Cardiac muscle cell (in vitro differentiated cells and primary cell): Measurements from ENCODE around the gene B4GALT6. TPM values are rescaled to one million over a fixed set of nuclear protein-coding genes. Genes with fewer than 3 reads are reported as not detected.

ENCODE experiments used
- DNase-seq, 2 donors: peaks; one replicate each; pipeline versions ENCODE4 v3.0.0 to v3.0.0-alpha.2; 2010 to 2017; ENCODE audit warnings: low read depth in 1 of 2, low spot score in 1 of 2
- H3K27ac ChIP-seq: fragments of 200-600 bp; sonication (generic); 2 replicates; pipeline ENCODE4 v1.5.1; 2016
- H3K27me3 ChIP-seq: fragments of 200-600 bp; sonication (generic); 2 replicates; pipeline ENCODE4 v1.6.0; 2016; ENCODE audit warnings: control low read depth
- H3K36me3 ChIP-seq: fragments of 200-600 bp; sonication (generic); 2 replicates; pipeline ENCODE4 v1.5.1; 2016; ENCODE audit warnings: control low read depth
- H3K4me1 ChIP-seq: fragments of 200-600 bp; sonication (generic); 2 replicates; pipeline ENCODE4 v1.8.1; 2017; ENCODE audit warnings: low read depth, mild to moderate bottlenecking, mixed run types
- H3K4me3 ChIP-seq: fragments of 200-600 bp; sonication (generic); 2 replicates; pipeline ENCODE4 v1.5.1; 2016; ENCODE audit warnings: mild to moderate bottlenecking
- H3K9me3 ChIP-seq: fragments of 200-600 bp; sonication (generic); 2 replicates; pipeline ENCODE4 v1.5.1; 2017; ENCODE audit warnings: low read depth, mild to moderate bottlenecking, control low read depth
- polyA plus RNA-seq: library from polyadenylated mRNA; unstranded; fragments of >200 nt; fragmentation: Nextera tagmentation; extraction: Ambion mirVana; gene quantifications from 2 replicates; pipeline ENCODE4 v1.2.1, GENCODE V29; 2016
- total RNA-seq: library from RNA; depleted of rRNA; stranded (reverse); fragments of >200 nt; gene quantifications from 2 replicates; pipeline ENCODE4 v1.2.3, GENCODE V29; 2016
- TF ChIP-seq, protein P1 (sequence below): IDR thresholded peaks from 2 replicates; pipeline ENCODE4 v1.5.1; 2012; ENCODE audit warnings: low read depth, mild to moderate bottlenecking, low read length

Gene B4GALT6
- total and polyA plus RNA-seq, 2 experiments from 2014 or later = 3.6 to 5.5 TPM

DNA sequence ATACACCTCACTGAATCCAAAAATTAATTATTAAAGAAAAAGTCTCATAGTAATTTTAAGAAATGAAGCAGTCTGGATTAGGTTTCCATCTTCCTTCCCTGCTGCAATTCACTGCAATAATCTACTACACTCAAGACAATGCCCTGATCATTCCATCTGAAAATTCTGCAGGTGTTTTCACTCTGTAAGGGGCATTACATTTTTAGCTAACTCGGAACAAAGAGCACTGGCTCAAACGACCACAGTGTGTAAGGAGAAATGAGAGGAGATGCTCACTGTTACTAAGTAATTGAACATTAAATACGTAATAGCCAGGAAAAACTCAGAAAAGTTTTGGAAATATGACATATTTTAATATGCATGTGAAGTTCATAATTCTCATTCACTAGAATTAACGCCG, 1.3 kb downstream of the B4GALT6 start:
- TF ChIP-seq, protein P1, sequence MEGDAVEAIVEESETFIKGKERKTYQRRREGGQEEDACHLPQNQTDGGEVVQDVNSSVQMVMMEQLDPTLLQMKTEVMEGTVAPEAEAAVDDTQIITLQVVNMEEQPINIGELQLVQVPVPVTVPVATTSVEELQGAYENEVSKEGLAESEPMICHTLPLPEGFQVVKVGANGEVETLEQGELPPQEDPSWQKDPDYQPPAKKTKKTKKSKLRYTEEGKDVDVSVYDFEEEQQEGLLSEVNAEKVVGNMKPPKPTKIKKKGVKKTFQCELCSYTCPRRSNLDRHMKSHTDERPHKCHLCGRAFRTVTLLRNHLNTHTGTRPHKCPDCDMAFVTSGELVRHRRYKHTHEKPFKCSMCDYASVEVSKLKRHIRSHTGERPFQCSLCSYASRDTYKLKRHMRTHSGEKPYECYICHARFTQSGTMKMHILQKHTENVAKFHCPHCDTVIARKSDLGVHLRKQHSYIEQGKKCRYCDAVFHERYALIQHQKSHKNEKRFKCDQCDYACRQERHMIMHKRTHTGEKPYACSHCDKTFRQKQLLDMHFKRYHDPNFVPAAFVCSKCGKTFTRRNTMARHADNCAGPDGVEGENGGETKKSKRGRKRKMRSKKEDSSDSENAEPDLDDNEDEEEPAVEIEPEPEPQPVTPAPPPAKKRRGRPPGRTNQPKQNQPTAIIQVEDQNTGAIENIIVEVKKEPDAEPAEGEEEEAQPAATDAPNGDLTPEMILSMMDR = no peak
- H3K9me3 ChIP-seq = no peaks in the 10 kb centered on the region
- no peak for DNase-seq
- H3K27ac ChIP-seq = no peak overlapping the region
- peak overlapping the region; percentile 63 for H3K4me3 ChIP-seq
- H3K27me3 ChIP-seq = no peaks in the 10 kb centered on the region
- H3K36me3 ChIP-seq = no peaks in the 10 kb centered on the region
- H3K4me1 ChIP-seq = peaks cover 17% of the 10 kb centered on the region

DNA sequence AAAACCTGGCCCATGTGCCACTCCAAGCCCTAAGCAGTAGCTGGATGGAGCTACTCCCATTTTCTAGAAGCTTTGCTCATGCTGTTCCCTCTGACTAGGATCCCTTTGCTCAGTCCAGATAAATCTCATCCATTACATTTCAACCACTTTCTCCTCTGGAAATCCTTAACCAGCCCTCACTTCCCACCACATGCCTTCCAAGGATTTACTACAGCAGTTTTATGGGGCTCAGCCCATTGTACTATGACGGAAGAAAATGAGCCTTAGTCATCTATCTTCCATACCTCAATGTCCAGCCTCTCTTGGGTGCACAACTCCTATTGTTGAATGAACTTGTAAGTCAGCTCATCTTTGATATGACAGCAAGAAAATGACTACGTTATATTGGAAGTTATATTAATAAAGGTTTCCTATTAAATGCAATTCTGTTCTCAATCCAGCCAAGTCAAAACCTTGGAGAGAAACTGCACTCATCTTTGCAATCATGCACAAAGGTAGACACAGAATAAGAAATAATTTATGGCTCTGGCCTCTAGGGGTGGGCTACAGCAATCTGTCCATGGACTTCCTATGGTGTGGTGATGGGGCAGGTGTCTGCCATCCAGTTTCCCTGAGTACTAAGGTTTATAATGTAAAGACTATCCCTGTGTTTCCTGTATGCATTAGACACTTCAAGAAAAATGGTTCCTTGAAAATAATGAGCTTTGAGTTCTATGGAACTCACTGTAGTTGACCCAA, 3.4 kb downstream of the B4GALT6 start:
- TF ChIP-seq, protein P1 = peak; percentile 35
- no peak overlapping the region for H3K4me3 ChIP-seq
- no peaks in the 10 kb centered on the region for H3K27me3 ChIP-seq
- H3K9me3 ChIP-seq = no peaks in the 10 kb centered on the region
- no peak overlapping the region for H3K27ac ChIP-seq
- H3K36me3 ChIP-seq = no peaks in the 10 kb centered on the region
- no peak for DNase-seq
- peaks cover 26% of the 10 kb centered on the region for H3K4me1 ChIP-seq

DNA sequence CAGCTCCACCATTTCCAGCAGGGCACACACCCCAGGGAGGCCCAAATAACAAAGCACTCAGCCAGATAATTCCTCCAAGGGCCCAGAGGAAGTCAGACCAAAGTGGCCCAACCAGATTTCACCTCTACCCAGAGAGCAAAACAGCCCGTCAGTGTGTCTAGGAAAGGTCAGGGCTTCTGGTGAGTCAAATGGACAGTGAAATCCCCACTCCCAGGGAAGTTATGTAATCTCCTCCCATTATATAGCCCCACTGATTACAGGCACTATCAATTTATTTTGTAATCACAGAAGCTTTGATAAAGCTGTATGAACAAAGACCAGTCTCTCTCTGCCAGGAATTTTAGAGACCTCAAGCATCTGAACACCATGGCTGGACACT, 4.0 kb downstream of the B4GALT6 start:
- Histone ChIP-seq H3K27me3 (no peaks in the 10 kb centered on the region), H3K27ac (no peak overlapping the region), H3K4me3 (no peak overlapping the region), H3K4me1 (peaks cover 26% of the 10 kb centered on the region), H3K9me3 (no peaks in the 10 kb centered on the region), H3K36me3 (no peaks in the 10 kb centered on the region)
- peak in 1 of 2 donors; percentile 34 for DNase-seq
- TF ChIP-seq, protein P1 = no peak

DNA sequence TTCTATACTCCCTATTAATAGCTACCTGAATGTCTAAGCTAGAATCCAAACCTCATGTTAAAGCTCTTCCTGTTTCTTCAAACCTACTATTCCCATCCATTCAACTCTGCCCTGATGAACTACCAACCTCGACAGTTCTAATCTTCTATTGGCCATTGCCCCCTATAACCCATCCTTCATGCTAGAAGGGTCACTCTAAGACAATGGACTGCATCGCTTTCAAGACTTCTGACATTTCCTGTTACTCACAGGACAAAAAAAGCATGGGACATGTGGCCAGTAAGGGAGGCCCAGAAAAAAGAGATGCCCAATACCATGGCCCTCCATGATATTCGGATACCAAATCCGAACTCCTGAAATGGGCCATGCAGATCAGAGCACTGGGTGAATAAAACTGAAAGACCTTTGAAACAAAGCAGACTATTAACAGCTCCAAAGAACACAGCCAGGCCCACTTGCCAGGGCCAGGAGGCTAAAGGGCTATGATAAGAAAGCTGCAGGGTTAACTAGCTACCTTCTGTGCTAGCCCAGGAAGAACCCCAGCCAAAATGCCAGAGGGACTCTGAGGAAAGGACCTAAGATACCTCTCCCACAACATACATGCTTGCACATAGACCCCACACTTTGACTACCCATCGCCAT, 4.5 kb downstream of the B4GALT6 start:
- H3K27ac ChIP-seq = no peak overlapping the region
- no peaks in the 10 kb centered on the region for H3K36me3 ChIP-seq
- no peaks in the 10 kb centered on the region for H3K27me3 ChIP-seq
- DNase-seq = no peak
- no peak overlapping the region for H3K4me3 ChIP-seq
- peaks cover 26% of the 10 kb centered on the region for H3K4me1 ChIP-seq
- TF ChIP-seq, protein P1 = no peak
- H3K9me3 ChIP-seq = no peaks in the 10 kb centered on the region

DNA sequence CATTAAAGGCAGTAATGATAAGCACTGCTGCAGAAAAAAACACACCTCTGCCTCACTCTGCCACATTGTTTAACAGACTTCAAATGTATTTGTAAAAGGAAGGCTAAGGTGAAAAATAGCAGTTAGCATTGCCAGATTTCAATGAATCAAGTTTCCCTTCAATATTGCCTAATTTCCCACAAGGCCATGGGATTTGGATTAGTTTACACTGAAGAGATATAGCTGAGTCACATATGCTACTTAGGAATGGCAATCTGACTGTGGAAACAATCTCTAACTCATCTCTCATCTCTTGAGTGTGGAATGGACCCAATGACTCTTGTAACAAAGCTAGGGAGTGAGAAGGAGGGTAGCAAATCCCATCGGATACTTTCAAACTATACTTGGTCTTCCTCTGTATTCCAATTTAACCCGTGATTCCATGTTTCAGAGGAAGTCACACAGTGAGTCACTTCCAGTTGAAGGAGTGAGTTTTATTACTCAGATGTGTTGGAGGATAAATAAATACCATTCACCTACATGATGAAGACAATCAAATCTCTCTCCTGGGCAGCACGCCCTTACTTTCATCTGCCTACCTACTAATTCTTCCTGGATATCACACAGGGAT, 5.1 kb downstream of the B4GALT6 start:
- peaks cover 26% of the 10 kb centered on the region for H3K4me1 ChIP-seq

More for the DNA sequence above, 5.1 kb downstream of the B4GALT6 start:
- Histone ChIP-seq H3K27me3 (no peaks in the 10 kb centered on the region), H3K4me3 (no peak overlapping the region), H3K36me3 (no peaks in the 10 kb centered on the region), H3K9me3 (no peaks in the 10 kb centered on the region), H3K27ac (no peak overlapping the region)
- TF ChIP-seq, protein P1 = no peak
- DNase-seq = peak in 1 of 2 donors; percentile 70
